Lower leg skin (tissue), 3 donors: ENCODE results near the gene COQ2.

Experiments used
- CTCF ChIP-seq, 3 donors: fragments of 450-650 bp; IDR thresholded peaks; one replicate each; pipeline ENCODE4 v1.5.1; 2016; ENCODE audit warnings: antibody characterized with exemption in 3 of 3, mild to moderate bottlenecking in 3 of 3, moderate library complexity in 2 of 3
- POLR2A ChIP-seq, 2 donors: fragments of 450-650 bp; IDR thresholded peaks; one replicate each; pipeline ENCODE4 v1.6.1; 2016 to 2017; ENCODE audit warnings: antibody characterized with exemption in 2 of 2, mild to moderate bottlenecking in 1 of 2, moderate library complexity in 1 of 2

- TF ChIP-seq CTCF (IDR thresholded peaks at IDR 0.05): no peak
- TF ChIP-seq POLR2A (IDR thresholded peaks at IDR 0.05): no peak
These were observed 2.5 kb downstream of the COQ2 start for GRCh38 chr4:83282049-83282535.
